Anterior cingulate cortex (tissue), 58 donors: Measurements from ENCODE around the gene CYTL1.

Experiments
- DNase-seq, 58 donors: peaks; one replicate each; lab custom pipeline; 2025; lab: John Stamatoyannopoulos, UW

Gene CYTL1

GRCh38 chr4:4980621-4981230 lies 38.5 kb downstream of the CYTL1 start:
- no peak for DNase-seq

GRCh38 chr4:4979971-4980370 lies 39.3 kb downstream of the CYTL1 start:
- DNase-seq, result no peak

- no peak for DNase-seq
These were observed 44.5 kb downstream of the CYTL1 start for GRCh38 chr4:4974727-4975126.

GRCh38 chr4:4971796-4972195 lies 47.5 kb downstream of the CYTL1 start:
- no peak for DNase-seq

- DNase-seq, result no peak
These were observed 50.0 kb downstream of the CYTL1 start for GRCh38 chr4:4969298-4969697.

GRCh38 chr4:4968161-4968725 lies 51.0 kb downstream of the CYTL1 start:
- no peak for DNase-seq
